HG03457 (cell line): ENCODE measurements around the gene PSMG3.

Experiments used
- ATAC-seq: cut with Tn5 transposase; IDR thresholded peaks from one replicate; pipeline ENCODE4 v1.9.1; 2021; ENCODE audit warnings: moderate number of reproducible peaks; ENCODE audit not compliant: unreplicated experiment

The PSMG3 gene

GRCh38 chr7:1569833-1570632, at the start of gene PSMG3:
PSMG3 (minus strand) TSS chr7:1570032; CDS start chr7:1569339, 693 bp downstream.
- ATAC-seq, result peak; percentile 79

GRCh38 chr7:1618475-1618874, 48.6 kb upstream of the PSMG3 start:
- no peak for ATAC-seq

GRCh38 chr7:1617957-1618356, 48.1 kb upstream of the PSMG3 start:
- ATAC-seq, result no peak

- ATAC-seq, result no peak
Measured at GRCh38 chr7:1616741-1617140, 46.9 kb upstream of the PSMG3 start.

- no peak for ATAC-seq
Measured at GRCh38 chr7:1611708-1612241, 41.9 kb upstream of the PSMG3 start.

GRCh38 chr7:1610678-1611302, 41.0 kb upstream of the PSMG3 start:
- ATAC-seq, result no peak

GRCh38 chr7:1610013-1610677, 40.3 kb upstream of the PSMG3 start:
- ATAC-seq, result no peak

GRCh38 chr7:1609023-1609422, 39.2 kb upstream of the PSMG3 start:
- no peak for ATAC-seq

- no peak for ATAC-seq
Measured at GRCh38 chr7:1608318-1608717, 38.5 kb upstream of the PSMG3 start.

GRCh38 chr7:1607696-1608095, 37.9 kb upstream of the PSMG3 start:
- ATAC-seq, result no peak

- no peak for ATAC-seq
Measured at GRCh38 chr7:1607001-1607400, 37.2 kb upstream of the PSMG3 start.

- ATAC-seq, result no peak
Measured at GRCh38 chr7:1604383-1604782, 34.6 kb upstream of the PSMG3 start.

GRCh38 chr7:1603346-1604225, 33.8 kb upstream of the PSMG3 start:
- no peak for ATAC-seq

- no peak for ATAC-seq
Measured at GRCh38 chr7:1602386-1602785, 32.6 kb upstream of the PSMG3 start.

GRCh38 chr7:1601956-1602355, 32.1 kb upstream of the PSMG3 start:
- ATAC-seq, result no peak

- no peak for ATAC-seq
Measured at GRCh38 chr7:1599640-1600395, 30.0 kb upstream of the PSMG3 start.

- ATAC-seq, result no peak
Measured at GRCh38 chr7:1598961-1599639, 29.3 kb upstream of the PSMG3 start.

GRCh38 chr7:1598286-1598685, 28.5 kb upstream of the PSMG3 start:
- no peak for ATAC-seq

- ATAC-seq, result no peak
Measured at GRCh38 chr7:1597791-1598190, 28.0 kb upstream of the PSMG3 start.
